Measurements from ENCODE around the gene PHF2.

PHF2 gene

DNA sequence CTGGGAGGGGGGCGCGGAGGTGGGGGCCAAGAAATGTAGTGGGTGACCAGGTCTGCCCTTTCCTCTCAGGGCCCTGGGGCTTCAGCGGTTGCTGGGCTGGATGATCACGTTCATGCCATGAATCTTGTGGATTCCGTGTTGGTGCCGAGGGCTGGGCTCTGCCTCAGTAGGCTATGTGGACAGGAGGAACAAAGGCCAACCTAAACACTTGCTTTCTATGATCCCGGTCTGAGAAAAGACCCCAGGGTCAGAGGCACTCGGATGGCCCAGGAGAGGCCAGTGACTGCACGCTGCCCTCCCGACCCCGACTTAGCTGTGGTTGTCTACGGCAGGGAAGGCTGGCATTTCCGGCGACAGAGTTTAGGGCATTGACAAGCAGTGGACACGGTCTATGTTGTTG is 26.6 kb downstream of the PHF2 start:
- DNase-seq = no peak

DNA sequence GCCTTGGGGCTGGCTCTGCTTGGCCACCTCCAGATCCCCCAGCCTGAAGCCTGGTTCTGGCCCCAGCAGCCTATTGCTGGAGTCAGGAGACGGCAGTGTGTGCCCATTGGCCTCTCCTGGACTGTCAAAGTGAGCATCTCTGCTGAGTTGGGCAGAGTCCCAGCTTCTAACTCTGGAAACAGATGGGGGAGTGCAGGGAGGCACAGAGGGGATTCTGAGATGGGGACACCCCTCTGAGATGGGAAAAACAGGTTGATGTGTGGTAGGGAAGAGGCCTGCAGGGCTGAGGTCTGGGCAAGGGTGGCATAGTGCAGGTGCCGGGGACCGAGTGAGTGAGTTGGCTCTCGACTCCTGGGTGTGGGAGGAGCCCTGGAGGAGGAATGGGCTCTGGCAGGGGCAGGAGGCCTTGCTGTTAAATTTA is 27.5 kb downstream of the PHF2 start:
- no peak for DNase-seq

DNA sequence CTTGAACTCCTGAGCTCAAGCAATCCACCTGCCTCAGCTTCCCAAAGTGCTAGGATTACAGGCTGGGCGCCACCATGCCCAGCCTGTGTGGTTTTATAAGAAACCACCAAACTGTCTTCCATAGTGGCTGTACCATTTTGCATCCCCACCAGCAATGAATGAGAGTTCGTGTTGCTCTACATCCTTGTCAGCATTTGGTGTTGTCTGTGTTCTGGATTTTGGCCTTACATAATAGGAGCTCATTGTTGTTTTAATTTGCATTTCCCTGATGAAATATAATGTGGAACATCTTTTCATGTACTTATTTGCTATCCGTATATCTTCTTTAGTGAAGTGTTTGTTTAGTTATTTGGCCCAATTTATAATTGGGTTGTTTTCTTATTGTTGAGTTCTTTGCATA is 29.8 kb downstream of the PHF2 start:
- DNase-seq = no peak

DNA sequence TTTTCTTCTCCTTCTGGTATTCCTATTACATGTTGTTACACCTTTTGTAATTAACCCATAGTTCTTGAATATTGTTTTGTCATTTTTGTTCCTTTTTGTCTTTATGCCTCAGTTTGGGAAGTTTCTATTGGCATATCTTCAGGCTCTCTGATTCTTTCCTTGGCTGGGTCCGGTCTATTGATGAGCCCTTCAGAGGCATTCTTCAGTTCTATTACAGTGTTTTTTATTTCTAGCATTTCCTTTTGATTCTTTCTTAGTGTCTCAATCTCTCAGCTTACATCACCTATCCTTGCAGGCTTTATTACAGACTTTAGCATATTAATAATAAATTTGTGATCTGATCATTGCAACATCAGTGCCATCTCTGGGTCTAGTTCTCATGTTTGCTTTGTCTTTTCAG is 33.8 kb downstream of the PHF2 start:
- DNase-seq = no peak

DNA sequence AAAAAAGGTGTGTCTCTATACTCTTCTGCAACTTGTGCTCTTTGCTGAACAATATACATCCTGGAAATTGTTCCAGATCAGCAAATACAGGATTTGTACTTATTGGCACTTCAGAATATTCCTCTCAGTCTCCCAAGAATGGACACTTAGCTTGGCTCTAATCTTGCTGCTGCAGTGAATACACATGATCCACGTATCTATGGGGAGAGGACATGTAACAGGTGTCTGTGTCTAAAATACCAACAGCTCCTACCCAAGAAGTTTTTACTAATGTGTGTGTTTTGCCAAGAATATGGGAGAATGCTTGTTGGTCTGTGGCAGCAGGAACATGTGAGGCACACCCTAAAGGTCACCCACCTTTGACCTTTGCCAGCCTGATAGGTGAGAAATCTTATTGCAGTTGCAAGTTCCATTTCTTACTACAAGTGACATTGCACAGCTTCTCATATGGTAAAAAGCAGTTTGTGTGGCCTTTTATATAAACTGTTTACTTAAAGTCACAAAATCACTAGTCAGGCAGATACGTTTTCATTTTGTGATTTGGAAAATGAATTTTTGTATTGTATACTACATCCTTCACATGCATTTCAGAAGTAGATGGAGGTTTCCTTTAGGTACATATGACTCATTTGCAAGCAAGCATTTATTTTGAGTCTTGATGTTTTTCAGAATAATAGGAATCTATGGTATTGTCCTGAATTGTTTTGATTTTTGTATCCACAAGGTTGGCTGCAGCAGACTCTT is 35.8 kb downstream of the PHF2 start:
- DNase-seq = no peak

- no peak for DNase-seq
Observed at GRCh38 chr9:93612796-93613154, 36.4 kb downstream of the PHF2 start.

GRCh38 chr9:93613174-93613573 is 36.8 kb downstream of the PHF2 start:
- no peak for DNase-seq

DNA sequence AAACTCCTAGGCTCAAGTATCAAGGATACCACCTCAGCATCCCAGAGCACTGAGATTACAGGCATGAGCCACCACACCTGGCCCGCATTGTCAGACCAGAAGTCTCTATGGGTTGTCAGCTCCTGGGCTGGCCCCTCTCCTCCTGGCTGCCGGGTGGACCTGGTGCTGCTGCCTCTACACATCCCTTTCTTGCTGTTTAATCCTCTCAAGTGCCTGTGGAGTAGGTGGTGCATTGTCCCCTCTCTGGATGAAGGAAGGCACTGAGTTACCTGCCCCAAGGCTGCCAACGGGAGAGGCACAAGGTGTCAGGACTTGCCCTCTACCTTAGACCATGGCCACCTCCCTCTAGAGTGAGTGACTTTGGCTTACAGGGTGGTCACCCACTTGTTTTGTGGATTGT is 37.4 kb downstream of the PHF2 start:
- no peak for DNase-seq

DNA sequence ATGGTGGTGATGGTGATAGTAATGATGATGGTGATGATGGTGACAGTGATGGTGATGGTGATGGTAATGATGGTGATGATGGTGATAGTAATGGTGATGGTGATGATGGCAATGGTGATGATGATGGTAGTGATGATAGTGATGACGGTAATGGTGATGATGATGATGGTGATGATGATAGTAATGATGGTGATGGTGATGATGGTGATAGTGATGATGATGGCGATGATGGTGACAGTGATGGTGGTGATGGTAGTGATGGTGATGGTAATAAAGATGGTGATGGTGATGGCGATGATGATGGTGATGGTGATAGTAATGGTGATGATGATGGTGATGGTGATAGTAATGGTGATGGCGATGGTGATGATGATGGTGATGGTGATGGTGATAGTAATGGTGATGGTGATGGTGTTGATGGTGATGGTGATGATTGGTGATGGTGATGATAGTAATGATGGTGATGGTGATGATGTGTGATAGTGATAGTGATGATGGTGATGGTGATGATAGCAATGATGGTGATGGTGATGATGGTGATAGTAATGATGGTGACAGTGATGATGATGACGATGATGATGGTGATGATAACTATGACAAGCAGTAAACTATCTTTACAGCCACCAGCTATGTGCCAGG is 38.6 kb downstream of the PHF2 start:
- DNase-seq = no peak

GRCh38 chr9:93616044-93616443 is 39.7 kb downstream of the PHF2 start:
- no peak for DNase-seq

DNA sequence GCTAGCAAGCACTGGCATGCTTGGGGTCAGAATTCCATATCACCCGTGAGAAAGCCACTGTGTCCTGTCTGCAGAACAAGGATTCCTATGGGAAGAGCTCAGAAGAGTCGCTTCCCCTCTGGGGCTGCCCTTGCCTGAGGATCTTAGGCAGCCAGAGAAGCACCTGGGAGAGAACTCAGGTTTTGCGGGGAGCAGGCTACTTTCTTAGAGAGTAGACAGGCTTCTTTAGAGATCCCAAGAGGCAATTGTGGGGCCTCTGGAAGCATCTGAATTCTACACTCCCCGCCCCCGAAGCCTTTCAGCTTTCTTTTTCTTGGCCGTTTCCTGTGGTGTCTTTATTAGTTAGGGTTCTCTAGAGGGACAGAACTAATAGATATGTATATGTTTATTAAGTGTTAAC is 40.9 kb downstream of the PHF2 start:
- no peak for DNase-seq

GRCh38 chr9:93619272-93619775 is 42.9 kb downstream of the PHF2 start:
- DNase-seq = no peak

- DNase-seq = no peak
Observed at GRCh38 chr9:93620041-93620506, 43.7 kb downstream of the PHF2 start.

DNA sequence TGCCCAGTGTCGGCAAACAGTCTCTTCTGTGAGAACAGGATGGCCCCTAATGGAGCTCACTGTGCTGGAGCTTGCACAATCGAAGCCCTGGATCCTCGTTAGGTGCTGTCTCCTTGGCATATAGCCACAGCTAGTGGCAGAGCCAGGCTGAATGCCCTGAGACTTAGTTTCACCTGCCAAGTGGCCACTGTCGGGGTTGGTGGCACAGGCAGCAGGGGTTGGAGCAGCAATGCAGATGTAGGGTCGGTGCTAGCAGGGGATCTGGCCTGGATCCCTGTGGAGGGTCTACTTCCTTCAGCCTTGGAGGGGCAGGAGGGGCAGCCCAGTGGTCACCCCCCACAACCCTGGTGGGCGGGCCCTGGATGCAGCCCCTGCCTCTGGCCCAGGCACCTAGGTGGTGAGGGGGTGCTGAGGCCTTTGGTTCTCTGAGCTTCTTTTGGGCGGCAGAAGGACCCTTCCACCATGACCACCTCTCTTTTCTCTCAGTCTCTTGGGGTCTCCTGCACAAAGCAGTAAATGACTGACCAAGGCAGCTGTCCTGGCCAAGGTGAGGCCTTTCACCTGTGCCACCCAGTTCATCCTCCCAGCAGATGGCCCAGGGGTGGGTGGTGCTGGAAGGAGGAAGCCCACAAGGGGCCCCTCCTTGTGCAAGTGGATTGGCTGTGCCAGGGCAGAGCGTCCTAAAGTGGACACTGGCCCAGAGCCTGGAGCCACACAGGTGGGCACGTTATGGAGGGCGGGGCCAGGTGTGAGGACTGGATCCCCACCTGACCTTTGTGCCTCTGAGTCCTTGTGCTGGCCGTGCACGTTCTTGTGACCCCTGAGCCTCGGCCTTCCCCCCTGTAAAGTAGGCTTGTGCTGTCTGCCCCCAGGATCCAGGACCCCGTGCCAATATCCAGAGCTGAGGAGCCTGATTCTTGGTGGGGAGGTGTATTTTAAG is 44.8 kb downstream of the PHF2 start:
- DNase-seq = no peak

DNA sequence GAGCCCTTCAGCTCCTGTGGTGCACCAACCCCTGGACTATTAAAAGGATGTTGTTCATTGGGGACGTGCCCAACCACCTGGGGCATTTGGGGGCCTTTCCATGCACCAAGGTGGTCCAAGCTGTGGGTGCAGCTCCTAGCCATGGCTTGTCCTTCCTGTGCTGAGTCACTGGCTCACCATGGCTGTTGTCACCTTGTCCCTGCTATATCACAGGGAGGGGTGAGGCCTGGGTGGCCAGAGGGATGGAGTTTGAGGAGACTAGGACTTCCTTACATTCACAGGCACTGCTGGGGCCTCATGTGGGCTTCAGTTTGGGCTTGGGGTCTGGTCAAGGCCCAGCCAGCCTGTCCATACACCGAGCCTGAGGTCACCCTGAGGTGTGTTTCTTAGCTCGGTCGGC is 45.5 kb downstream of the PHF2 start:
- no peak for DNase-seq

DNA sequence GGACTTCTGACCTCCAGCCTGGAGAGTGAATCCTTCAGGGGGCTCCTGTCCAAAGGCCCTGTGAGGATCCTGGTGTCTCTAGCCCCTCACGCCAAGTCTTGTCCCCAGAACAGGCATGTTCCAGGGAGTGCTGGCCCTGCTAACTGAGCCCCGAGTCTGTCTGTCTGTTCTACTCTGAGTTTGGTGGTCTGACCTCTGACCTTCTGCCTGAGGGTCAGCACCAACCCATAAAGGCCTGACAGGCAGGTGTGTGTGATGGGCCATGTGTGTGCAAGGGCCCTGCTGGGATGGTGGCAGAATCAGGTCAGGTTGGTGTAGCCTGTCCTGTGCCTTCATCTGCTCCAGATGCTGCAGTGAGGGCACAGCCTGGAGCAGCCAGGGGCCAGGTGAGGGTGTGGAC is 46.3 kb downstream of the PHF2 start:
- no peak for DNase-seq

- no peak for DNase-seq
Observed at GRCh38 chr9:93623753-93624152, 47.4 kb downstream of the PHF2 start.

- no peak for DNase-seq
Observed at GRCh38 chr9:93624431-93624834, 48.0 kb downstream of the PHF2 start.

DNA sequence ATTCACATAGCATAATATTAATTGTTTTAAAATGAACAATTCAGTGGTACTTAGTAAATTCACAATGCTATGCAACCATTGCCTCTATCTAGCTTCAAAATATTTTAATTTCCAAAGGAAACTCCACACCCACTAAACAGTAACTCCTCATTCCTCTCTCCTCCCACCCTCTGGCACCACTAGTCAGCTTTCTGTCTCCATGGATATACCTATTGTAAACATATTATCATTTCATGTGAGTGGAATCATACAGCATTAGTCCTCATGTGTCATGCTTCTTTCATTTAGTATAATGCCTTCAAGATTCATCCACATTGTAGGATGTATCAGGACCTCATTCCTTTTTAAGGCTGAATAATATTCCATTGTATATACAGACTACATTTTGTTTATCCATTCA is 48.6 kb downstream of the PHF2 start:
- no peak for DNase-seq

DNA sequence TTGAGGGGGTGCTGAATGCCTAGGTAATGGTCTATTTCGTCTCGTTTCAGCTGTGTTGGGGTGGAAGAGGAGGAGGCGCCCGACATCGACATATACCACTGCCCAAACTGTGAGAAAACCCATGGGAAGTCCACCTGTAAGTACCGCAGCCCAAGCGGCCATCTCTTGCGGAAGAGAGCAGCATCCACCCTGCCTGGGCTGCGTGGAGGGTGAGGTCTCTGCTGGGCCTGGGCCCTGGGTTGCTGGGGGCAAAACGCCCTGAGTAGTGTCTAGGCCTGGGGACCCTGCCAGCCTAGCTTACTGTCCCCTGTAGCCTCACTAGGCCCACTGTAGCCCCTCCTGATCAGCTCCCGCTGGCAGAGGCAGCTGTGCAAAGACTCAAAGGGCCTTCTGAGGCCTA is 53.5 kb downstream of the PHF2 start:
- no peak for DNase-seq

DNA sequence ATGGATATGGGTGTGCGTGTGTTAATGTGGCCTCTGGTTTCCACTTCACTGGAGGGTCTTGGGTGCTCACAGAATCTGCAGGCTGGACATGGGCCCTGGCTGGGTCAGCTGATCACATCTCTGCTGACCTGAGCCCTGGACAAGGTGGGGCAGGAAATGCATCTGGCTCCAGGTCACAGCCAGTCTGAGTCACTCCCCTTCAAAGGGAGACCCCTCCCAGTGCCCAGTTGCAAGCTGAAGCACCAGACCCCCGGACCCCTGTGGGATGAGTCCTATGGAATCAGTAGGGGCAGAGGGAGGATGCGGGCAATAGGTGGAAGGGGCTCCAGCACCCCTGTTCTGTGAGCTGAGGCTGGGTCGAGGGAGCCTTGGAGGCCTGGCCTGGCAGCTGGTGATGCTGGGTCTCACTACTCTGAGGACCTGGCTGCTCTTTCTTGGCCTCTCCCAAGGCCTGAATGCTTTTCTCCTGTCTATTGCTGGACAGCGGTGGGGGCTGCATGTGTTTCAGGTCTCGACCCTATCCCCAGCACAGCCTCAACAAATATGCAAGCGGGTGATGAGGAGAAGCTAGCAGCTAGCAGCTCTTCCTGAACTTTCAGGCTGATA is 54.5 kb downstream of the PHF2 start:
- DNase-seq = no peak

- DNase-seq = no peak
Observed at GRCh38 chr9:93633492-93634221, 57.3 kb downstream of the PHF2 start.

Data from HCEC 1CT (cell line).